A673 (cell line): ENCODE measurements around the gene CAMSAP1. TPM values are rescaled to one million over a fixed set of nuclear protein-coding genes. Genes with fewer than 3 reads are reported as not detected.
"Not testable (repeated sequence)": the region's sequence is repeated elsewhere in the genome, so short reads cannot be mapped to it uniquely, and the experiment has no call there.

Source experiments
- BruUV-seq: library from RNA; stranded (reverse); fragments of 400-500 nt; replicated peaks from 2 replicates; lab custom pipeline; 2021; lab: Mats Ljungman, UMichigan
- CTCF ChIA-PET: fragments of 300-600 bp; sonication (Branson Sonifier 250); formaldehyde crosslinking; loops from one replicate; lab custom pipeline; 2022; ENCODE audit warnings: antibody characterized with exemption; lab: Charles Lee
- POLR2A ChIA-PET: fragments of 300-600 bp; sonication (Branson Sonifier 250); formaldehyde crosslinking; loops from one replicate; lab custom pipeline; 2022; ENCODE audit warnings: antibody characterized with exemption; ENCODE audit not compliant: low non-redundant PET; lab: Charles Lee
- DNase-seq: peaks from one replicate; pipeline ENCODE4 v3.0.0-alpha.2; 2015; ENCODE audit warnings: low spot score
- H3K27ac ChIP-seq: fragments of 200-600 bp; sonication (generic); 2 replicates; pipeline ENCODE4 v1.5.1; 2016; ENCODE audit warnings: mixed run types, low read depth, mild to moderate bottlenecking, mixed read lengths, antibody characterized with exemption, low read length; ENCODE audit not compliant: poor library complexity, severe bottlenecking
- H3K27me3 ChIP-seq: fragments of 200-600 bp; sonication (generic); replicated peaks from 2 replicates; pipeline ENCODE4 v1.6.1; 2017; ENCODE audit warnings: mixed run types, low read depth, mild to moderate bottlenecking, mixed read lengths, antibody characterized with exemption, low read length; ENCODE audit not compliant: insufficient read depth, poor library complexity
- H3K36me3 ChIP-seq: fragments of 200-600 bp; sonication (generic); 2 replicates; pipeline ENCODE4 v1.6.1; 2016; ENCODE audit warnings: mixed run types, mild to moderate bottlenecking, mixed read lengths, antibody characterized with exemption, low read length; ENCODE audit not compliant: insufficient read depth, poor library complexity, severe bottlenecking
- H3K4me1 ChIP-seq: fragments of 200-600 bp; sonication (generic); 2 replicates; pipeline ENCODE4 v1.6.1; 2017; ENCODE audit warnings: mixed run types, mild to moderate bottlenecking, mixed read lengths, antibody characterized with exemption, low read length; ENCODE audit not compliant: insufficient read depth, poor library complexity, severe bottlenecking
- H3K4me3 ChIP-seq: fragments of 200-600 bp; sonication (generic); 2 replicates; pipeline ENCODE4 v1.5.1; 2016; ENCODE audit warnings: low read depth, mixed run types, mild to moderate bottlenecking, mixed read lengths, low read length; ENCODE audit not compliant: poor library complexity, severe bottlenecking
- H3K9me3 ChIP-seq: fragments of 200-600 bp; sonication (generic); 2 replicates; pipeline ENCODE4 v1.6.1; 2016; ENCODE audit warnings: mixed run types, low read depth, mild to moderate bottlenecking, mixed read lengths, antibody characterized with exemption, low read length; ENCODE audit not compliant: poor library complexity, severe bottlenecking
- CTCF ChIP-seq: fragments of 300-800, 200-600 bp; sonication (generic); conservative IDR thresholded peaks from 2 replicates; pipeline ENCODE4 v1.5.1; 2017; ENCODE audit warnings: low read depth, mild to moderate bottlenecking, antibody characterized with exemption, low read length, moderate library complexity, mixed read lengths
- EZH2 ChIP-seq: fragments of 200-600 bp; sonication (generic); IDR thresholded peaks from 2 replicates; pipeline ENCODE4 v1.6.1; 2017; ENCODE audit warnings: borderline replicate concordance, low read depth, mild to moderate bottlenecking, mixed read lengths, antibody characterized with exemption, low read length; ENCODE audit not compliant: poor library complexity, severe bottlenecking
- intact Hi-C: fragments of 100-400 bp; cut with micrococcal nuclease; formaldehyde crosslinking; loops from one replicate; pipeline ENCODE4 v1.10.0; 2022; ENCODE audit not compliant: unreplicated experiment
- total RNA-seq: library from RNA; stranded (reverse); gene quantifications from 2 replicates; pipeline ENCODE4 v1.2.3, GENCODE V29; 2021

CAMSAP1 gene
- total RNA-seq, 1 experiment from 2014 or later = 52.3 TPM

- CTCF ChIA-PET = no interaction called here
- no peak for DNase-seq
- H3K9me3 ChIP-seq = peaks cover 40% of the 10 kb centered on the region
- intact Hi-C loops = no loop called here
- POLR2A ChIA-PET = no interaction called here
- BruUV-seq = no TSS peak
- no peak overlapping the region for H3K27ac ChIP-seq
- peaks cover 7% of the 10 kb centered on the region for H3K4me1 ChIP-seq
- no peaks in the 10 kb centered on the region for H3K27me3 ChIP-seq
- TF ChIP-seq EZH2 (no peak), CTCF (no peak)
- H3K36me3 ChIP-seq = no peaks in the 10 kb centered on the region
- no peak overlapping the region for H3K4me3 ChIP-seq
These were observed 11.1 kb downstream of the CAMSAP1 start for GRCh38 chr9:135896205-135896604.

GRCh38 chr9:135895202-135895848, 12.0 kb downstream of the CAMSAP1 start:
- BruUV-seq = no TSS peak
- Histone ChIP-seq H3K9me3 (peaks cover 40% of the 10 kb centered on the region), H3K36me3 (no peaks in the 10 kb centered on the region), H3K27ac (no peak overlapping the region), H3K4me3 (no peak overlapping the region), H3K4me1 (peaks cover 16% of the 10 kb centered on the region), H3K27me3 (no peaks in the 10 kb centered on the region)
- POLR2A ChIA-PET = no interaction called here
- DNase-seq = no peak
- TF ChIP-seq EZH2 (no peak), CTCF (no peak)
- intact Hi-C loops = no loop called here
- CTCF ChIA-PET = no interaction called here

GRCh38 chr9:135893104-135893503, 14.2 kb downstream of the CAMSAP1 start:
- Histone ChIP-seq H3K36me3 (no peaks in the 10 kb centered on the region), H3K27me3 (no peaks in the 10 kb centered on the region), H3K4me3 (no peak overlapping the region), H3K4me1 (peaks cover 24% of the 10 kb centered on the region), H3K27ac (no peak overlapping the region), H3K9me3 (peaks cover 30% of the 10 kb centered on the region)
- no peak for DNase-seq
- TF ChIP-seq CTCF (no peak), EZH2 (no peak)
- ChIA-PET POLR2A (no interaction called here), CTCF (no interaction called here)
- intact Hi-C loops = no loop called here
- no TSS peak for BruUV-seq

- intact Hi-C loops, H3K36me3 ChIP-seq, H3K27me3 ChIP-seq, POLR2A ChIA-PET, H3K4me3 ChIP-seq, BruUV-seq, H3K27ac ChIP-seq, CTCF ChIA-PET, DNase-seq: not testable (repeated sequence)
- H3K4me1 ChIP-seq = peaks cover 32% of the 10 kb centered on the region
- H3K9me3 ChIP-seq = peaks cover 22% of the 10 kb centered on the region
These were observed 15.0 kb downstream of the CAMSAP1 start for GRCh38 chr9:135892327-135892726.
